ENCODE data around the gene SLCO3A1. TPM values are rescaled to one million over a fixed set of nuclear protein-coding genes. Genes with fewer than 3 reads are reported as not detected.
"Not testable (repeated sequence)": the region's sequence is repeated elsewhere in the genome, so short reads cannot be mapped to it uniquely, and the experiment has no call there.

The SLCO3A1 gene
- total RNA-seq, 1 donor: 17.2 TPM

DNA sequence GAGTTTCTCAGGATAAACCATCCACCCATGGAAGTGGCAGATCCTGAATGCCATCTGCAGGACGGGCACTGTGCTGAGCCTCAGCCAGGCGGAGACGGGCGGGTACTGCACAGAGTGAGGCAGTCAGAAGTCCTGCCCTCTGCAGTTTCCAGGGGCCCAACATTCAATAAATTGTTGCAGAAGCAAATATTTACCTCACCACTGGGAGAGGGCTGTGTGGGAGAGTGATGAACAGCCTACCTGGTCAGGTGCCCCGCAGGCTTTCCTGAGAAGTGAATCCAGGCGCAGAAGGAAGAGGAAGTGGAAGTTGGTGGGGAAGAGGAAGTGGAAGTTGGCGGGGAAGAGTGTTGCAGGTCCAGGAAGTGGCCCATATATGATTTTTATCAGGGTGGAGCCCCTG, 100.8 kb downstream of the SLCO3A1 start:
- DNase-seq (ENCODE audit: low read depth in 2 of 3, low spot score in 2 of 3): no peak

GRCh38 chr15:91956026-91956723, 102.7 kb downstream of the SLCO3A1 start:
- DNase-seq (ENCODE audit: low read depth in 2 of 3, low spot score in 2 of 3): no peak

- no peak for DNase-seq (ENCODE audit: low read depth in 2 of 3, low spot score in 2 of 3)
Measured at GRCh38 chr15:91961357-91961756, 107.8 kb downstream of the SLCO3A1 start.

- not testable (repeated sequence) for DNase-seq (ENCODE audit: low read depth in 2 of 3, low spot score in 2 of 3)
Measured at GRCh38 chr15:91963747-91964146, 110.2 kb downstream of the SLCO3A1 start.

DNA sequence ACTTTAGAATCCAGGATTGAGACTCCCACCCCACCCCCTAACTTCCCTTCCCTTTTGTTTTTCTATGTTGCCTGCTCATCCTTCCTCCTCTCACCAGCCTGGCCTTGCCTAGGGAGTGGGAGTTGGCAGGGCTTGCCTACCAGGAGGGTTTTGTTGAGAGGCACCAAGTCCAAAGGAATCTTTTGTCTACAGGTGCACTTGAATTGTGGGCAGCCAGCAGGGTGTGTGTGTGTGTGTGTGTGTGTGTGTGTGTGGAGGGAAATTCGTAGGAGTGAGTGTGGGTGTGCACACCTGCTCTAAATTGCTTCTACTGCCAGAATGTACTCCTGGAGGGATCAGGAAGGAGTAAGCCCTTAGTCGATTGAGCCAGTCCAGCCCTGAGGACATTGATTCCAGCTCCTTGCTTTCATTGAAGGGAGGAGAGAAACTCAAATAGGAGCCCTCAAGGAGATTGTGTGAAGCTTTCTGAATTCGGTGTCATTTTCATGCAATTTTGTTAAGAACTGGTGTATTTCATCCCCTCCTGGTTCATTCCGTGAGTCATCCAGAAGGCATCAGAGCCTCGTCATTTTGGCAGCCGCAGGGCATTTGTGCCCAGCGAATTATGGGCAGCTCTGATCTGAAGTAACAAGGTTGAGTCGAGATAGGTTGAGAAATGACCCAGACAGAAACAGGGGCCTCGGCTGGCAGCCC, 112.1 kb downstream of the SLCO3A1 start:
- no peak for DNase-seq (ENCODE audit: low read depth in 2 of 3, low spot score in 2 of 3)

DNA sequence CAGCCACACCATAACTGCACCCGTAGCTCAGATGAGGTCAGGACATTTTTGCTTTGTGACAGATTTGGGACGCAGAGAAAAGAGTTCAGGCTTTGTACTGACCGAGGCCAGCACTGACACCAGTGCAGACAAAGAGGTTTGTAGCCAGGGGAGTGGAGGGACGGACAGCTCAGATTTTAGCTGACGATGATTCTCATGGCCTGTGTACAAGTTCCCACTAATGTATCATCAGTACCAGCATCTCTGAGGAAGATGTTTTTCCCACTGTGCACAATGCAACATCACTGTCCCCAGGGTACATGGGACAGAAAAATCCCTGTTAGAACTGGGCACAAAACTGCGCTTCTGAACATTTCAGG, 112.7 kb downstream of the SLCO3A1 start:
- no peak for DNase-seq (ENCODE audit: low read depth in 2 of 3, low spot score in 2 of 3)

DNA sequence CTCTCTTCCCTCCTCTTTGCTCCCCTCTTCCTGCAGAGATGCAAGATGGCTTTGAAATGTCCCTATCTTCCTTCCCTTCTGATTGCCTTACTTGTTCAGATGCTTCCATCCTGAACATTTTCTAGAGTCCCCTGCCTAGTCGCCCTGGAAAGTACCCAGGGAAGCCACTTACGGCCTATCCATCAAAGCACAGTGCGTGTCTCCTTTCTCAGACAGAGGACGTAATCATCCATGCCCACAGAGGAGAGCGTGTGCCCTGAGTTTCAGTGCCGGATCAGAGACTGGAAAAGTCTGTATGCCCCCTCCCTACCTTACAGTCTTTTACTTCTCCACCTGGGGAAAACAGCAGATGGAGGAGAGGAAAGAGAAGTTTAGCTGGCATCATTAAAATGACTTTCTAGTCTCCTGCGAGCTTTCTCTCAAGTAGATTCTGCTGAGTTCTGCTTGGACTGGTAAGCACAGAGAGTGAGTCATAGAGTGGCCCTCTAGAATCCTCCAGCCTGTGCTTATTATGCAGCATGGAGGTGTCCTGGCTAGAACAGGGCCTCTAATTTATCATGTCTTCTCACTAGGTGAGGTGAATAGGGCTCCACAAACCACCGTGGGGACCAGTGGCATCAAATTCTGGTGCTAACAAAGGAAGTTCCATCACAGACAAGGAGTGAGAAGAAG, 114.6 kb downstream of the SLCO3A1 start:
- no peak for DNase-seq (ENCODE audit: low read depth in 2 of 3, low spot score in 2 of 3)

DNA sequence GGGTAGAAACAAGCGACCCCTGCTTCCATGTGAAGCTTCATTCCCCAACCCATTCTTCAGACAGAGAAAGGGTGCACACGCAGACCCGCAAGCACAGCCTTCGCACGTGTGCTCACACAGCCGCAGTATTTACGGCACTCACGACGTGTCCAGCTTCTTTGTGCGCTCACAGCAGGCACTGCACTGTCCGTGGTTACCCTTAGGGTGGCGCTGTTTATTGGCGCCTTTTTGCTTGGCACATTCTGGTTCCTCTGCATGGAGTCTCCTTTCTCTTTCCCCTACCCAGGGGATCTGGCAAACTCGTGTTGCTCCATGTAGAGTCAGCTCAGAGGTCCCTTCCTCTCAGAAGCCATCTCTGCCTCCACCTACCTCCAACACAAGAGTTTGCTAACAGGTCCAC, 115.1 kb downstream of the SLCO3A1 start:
- no peak for DNase-seq (ENCODE audit: low read depth in 2 of 3, low spot score in 2 of 3)

- no peak for DNase-seq (ENCODE audit: low read depth in 2 of 3, low spot score in 2 of 3)
Measured at GRCh38 chr15:91970142-91970541, 116.6 kb downstream of the SLCO3A1 start.

DNA sequence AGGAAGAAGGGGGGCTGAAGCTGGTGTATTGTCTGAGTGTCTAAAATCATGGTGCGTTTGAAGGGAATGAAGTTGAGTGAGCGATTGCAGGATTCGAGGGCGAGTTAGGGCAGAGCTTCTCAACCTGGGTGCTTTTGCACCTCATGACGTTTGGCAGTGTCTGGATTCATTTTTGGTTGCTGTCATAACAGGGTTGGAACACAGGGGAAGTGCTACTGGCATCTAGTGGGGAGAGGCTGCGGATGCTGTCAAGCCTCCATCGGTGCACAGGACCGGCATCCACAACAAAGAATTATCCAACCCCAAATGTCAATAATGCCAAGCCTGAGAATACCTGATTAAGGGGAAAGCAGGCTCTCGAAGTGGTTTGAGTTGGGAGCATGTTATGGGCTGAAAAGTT, 120.0 kb downstream of the SLCO3A1 start:
- DNase-seq (ENCODE audit: low read depth in 2 of 3, low spot score in 2 of 3): no peak

GRCh38 chr15:91974321-91974720, 120.8 kb downstream of the SLCO3A1 start:
- DNase-seq (ENCODE audit: low read depth in 2 of 3, low spot score in 2 of 3): no peak

DNA sequence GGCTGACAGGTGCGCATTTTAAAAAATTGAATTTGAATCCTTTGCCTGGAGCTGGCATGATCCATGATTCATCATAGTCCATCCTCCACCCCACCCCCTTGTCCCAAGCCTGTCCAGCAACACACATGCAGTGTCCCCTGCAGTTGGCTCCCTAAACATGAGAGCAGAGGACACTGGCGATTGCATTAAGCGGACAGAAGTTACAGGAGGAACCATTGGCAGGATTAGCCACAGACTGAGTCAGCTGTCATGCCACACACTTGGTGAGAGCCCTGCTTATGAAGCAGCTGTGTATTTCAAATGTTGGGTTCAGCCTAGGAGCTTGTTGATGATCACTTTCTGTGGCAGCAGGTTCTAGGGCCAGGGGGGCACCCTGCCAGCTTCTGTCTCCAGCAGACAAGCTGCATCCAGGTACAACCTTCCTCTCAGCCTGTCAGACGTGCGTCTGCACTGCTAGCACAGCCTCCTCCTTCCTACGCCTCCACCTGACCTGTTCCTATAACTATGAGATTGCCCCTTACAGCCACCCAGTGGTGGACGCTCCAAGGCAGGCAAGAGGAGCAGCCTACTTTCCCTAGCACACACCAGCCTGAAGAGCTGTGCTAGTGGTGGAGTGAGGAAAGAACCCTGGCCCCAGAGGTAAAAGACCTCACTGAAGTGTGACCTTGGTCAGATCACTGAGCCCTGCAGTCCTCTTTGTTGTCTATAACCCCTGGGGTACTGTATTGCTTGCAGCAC, 121.9 kb downstream of the SLCO3A1 start:
- DNase-seq (ENCODE audit: low read depth in 2 of 3, low spot score in 2 of 3): no peak

- DNase-seq (ENCODE audit: low read depth in 2 of 3, low spot score in 2 of 3): no peak
Measured at GRCh38 chr15:91976966-91977365, 123.5 kb downstream of the SLCO3A1 start.

DNA sequence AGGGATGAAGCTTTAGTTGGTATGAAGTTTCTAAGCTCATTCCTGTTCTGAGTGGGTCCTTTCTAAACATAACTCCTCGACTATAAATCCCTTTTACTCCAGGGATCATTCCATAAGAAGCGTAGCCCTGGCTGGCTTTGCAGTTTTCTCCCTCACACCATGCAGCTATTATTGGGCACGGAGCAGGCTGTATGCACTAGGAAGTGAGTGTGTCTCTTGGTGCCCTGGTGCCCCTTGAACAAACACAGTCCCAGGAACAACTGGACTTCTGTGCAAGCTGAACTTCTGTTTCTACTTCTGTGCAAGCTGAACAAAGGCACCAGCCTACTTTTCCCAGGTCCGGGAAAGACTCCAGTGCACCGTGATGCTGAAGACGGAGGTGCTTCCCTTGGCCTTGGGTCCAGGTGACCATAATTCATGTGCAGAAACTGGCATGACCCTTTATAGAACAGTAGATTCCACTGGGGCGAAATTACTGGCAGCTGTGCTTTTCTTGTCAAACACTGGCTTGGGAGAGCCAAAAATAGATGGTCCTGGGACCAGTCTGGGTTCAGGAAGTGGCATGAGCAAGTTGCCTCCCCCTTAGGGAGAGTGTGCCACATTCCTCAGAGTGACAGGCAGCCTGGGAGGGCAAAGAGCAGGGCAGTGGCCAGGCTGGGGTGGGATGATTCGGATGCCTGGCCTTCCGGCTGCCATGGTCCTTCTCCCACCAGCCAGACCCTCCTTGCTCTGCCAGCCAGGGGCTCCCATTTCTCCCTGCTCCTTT, 127.2 kb downstream of the SLCO3A1 start:
- no peak for DNase-seq (ENCODE audit: low read depth in 2 of 3, low spot score in 2 of 3)

DNA sequence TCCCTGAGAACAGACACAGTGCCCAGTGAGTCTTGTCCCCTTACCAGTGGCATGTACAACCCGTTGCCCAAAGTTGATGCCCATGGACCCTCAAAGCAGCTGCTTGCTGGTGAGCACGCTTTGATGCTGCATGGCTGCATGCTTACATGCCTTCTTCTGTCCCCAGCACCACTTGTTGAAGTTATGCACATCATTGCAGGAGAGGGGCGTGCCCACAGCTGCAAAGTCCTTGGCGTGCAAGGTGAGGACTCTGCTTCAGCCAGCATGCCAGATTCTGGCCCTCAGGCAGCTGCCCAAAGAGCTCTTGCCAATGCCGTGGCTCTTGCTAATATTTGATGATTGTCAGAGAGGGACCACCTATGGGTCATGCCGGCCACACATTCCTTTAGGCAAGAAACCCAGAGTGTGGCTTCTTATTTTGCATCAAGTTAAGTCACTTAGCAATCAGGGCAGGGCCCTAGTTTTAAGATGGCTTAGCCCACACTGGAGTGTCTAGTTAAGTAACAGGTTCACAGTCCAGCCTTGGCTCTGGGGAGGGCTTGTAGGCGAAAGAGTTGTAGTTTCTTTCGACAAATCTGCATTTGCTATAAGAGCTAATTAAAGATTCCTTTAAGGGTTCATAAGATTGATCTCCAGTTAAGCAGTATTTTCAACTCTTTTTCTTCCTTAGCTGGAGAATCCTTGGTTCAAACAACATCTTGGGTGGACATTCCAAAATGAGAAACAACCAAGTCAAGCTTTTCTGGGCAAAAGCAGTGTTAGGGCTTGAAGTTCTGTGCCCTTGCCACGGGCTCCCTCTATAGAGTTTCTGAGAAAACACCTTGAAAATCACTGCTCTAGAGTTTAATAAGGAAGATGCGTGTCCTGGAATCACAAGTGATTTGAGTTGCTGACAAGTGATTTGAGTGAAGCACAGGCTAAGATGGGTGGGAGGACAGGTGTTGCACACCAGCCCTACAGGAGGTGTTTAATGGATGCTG, 128.6 kb downstream of the SLCO3A1 start:
- no peak for DNase-seq (ENCODE audit: low read depth in 2 of 3, low spot score in 2 of 3)

DNA sequence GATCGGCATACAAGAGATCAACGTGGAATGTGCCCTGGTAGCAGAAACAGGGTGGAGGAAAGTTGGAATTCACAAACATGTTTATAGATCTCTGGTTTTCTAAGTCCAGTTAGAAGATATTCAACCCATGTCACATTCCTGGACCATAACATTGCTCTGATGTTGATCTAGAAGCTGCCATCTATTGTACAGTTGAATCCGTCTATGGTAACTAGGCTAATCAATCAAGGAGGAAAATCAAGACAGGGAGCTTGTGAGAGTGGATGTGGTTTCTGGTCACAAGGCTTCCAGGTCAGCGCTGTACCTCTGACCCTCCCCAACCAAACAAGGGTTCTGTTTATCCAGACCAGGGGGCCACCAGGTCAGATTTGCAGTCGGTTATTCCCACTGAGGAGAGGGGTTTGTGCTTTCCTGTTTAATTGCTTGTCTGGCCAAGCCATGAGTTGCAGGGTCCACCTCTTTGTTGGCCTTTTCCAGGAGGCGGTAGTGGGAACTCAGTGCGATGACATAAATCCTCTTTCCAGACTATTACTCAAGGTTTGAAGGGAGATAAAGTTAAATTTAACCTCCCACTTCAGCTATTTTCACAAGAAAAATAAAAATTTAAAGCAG, 130.3 kb downstream of the SLCO3A1 start:
- DNase-seq (ENCODE audit: low read depth in 2 of 3, low spot score in 2 of 3): no peak

GRCh38 chr15:91985297-91985696, 131.8 kb downstream of the SLCO3A1 start:
- no peak for DNase-seq (ENCODE audit: low read depth in 2 of 3, low spot score in 2 of 3)

DNA sequence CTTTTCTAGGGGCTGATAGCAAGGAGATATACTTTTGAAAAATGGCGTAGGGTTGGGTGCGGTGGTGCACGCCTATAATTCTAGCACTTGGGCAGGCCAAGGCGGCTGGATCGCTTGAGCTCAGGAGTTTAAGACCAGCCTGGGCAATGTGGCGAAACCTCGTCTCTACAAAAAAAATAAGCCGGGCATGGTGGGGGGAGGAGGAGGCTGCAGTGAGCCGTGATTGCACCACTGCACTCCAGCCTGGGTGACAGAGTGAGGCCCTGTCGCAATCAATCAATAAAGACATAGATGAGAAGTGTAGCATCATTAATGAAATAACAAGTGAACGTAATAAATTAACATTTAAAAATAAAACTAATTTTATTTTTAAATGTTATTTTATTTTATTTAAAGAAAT, 134.6 kb downstream of the SLCO3A1 start:
- no peak for DNase-seq (ENCODE audit: low read depth in 2 of 3, low spot score in 2 of 3)

DNA sequence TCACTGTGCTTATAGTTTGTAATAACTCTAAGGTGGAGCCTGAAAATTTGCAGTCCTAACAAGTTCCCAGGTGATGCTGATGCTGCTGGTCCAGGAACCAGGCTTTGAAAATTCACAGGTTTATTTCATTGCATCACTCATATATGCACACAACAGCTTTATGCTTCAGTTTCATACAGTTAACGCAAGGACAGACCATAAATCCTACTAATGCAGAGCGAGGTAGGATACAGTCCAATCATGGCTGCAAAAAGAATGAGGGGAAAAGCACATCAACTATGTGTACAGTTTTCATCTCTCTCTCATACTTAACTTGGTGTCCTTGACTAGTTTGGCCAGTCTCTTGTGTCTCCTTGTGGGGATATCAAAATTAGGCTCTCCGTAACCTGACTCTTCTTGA, 135.1 kb downstream of the SLCO3A1 start:
- DNase-seq (ENCODE audit: low read depth in 2 of 3, low spot score in 2 of 3): no peak

Data from hematopoietic multipotent progenitor cell (in vitro differentiated cells).